KBM-7 (cell line): ENCODE measurements around the gene THBS3.
"Not testable (repeated sequence)": the region's sequence is repeated elsewhere in the genome, so short reads cannot be mapped to it uniquely, and the experiment has no call there.

Source experiments
- DNase-seq: peaks from one replicate; pipeline ENCODE4 v3.0.0-alpha.2; 2015
- in situ Hi-C: fragments of 300-500 bp; cut with MboI; formaldehyde crosslinking; loops from 2 replicates; pipeline ENCODE4 v1.14.3; 2020; ENCODE audit warnings: low sequenced_read_pairs, low pct_unique_long_range_greater_than_20kb, mixed read lengths

The THBS3 gene

DNA sequence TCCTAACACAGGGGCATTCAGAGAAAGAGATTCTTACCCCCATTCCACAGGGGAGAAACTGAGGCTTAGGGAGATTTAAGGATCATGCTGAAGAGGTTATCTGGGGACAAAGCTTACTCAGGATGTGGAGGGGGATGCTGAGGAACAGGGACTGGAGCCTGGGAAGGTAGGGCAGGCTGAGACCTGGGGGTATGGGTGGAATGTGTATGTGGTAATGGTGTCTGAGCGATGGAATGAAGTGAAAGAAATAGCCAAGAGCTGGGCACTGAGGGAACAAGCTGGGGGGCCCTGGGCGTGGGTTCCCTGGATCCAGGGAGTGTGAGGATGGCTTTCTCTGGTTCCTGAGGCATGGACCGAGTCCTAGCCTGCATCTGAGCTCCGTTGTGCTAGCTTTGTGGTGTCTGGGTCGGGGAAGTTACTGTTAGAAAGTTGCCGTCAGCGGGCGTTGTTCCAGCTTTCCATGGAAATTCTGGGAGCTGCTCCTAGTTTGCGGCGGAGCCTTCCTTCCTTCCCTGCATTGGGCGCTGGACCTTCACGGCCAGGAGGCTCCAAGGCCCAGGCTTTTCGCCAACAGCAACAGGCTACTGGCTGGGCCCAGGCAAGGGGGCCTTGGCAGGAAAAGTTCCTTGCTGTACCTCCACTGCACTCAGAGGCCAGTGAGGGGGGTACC is 3.8 kb upstream of the THBS3 start:
- DNase-seq, in situ Hi-C loops: not testable (repeated sequence)

DNA sequence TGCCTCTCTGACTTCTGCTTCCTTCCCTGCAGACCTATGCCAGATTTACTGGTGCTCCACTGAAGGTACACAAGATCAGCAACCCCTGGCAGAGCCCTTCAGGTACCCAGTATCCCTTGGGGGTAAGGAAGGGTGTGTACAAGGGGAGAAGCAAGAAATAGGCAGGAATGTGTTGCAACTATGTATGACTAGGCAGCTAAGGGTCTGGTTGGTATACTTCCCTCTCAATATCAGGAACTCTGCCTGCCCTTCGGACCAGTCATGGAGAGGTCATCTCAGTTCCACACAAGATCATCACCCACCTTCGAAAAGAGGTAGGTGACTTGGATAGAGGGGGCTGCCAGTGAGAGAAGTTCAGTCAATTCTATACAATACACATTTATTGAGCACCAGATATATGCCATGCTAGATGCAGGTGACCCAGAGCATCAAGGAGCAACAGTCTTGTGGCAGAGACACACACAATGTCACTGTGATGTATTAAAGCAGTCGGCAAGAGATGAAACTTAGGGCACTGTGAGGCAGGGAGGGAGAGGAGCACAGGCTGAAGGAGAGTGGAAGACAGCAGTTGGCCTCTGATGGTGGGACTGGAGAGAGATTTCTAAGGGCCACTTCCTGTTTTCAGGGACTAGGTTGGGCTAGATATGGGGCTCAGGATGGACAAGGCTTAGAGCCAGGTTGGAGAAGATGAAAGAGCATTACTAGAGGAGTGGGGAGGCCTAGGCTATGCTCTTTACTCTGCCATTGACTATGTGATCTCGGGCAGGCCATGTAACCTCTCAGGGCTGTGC is 2.8 kb upstream of the THBS3 start:
- in situ Hi-C loops, result no loop called here
- DNase-seq, result no peak

DNA sequence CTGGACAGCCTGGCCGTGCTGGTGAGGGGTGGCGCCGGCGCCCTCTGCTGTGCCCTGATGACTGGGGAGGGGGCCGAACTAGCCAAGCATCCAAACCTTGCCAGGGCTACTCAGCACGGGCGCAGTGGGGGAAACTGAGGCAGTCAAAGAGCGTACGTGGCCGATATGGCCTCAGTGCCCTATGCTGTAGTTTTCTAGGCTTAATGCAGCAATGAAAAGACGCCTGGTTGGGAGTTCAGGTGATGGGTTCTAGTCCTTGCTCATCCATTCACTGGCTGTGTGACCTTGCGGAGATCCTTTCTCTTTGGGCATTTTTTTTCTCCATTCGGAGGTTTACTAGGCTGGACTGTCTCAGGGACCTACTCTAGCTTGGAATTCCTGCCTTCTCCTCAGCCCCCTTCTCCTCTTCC is 1.6 kb upstream of the THBS3 start:
- in situ Hi-C loops, result no loop called here
- DNase-seq, result no peak

DNA sequence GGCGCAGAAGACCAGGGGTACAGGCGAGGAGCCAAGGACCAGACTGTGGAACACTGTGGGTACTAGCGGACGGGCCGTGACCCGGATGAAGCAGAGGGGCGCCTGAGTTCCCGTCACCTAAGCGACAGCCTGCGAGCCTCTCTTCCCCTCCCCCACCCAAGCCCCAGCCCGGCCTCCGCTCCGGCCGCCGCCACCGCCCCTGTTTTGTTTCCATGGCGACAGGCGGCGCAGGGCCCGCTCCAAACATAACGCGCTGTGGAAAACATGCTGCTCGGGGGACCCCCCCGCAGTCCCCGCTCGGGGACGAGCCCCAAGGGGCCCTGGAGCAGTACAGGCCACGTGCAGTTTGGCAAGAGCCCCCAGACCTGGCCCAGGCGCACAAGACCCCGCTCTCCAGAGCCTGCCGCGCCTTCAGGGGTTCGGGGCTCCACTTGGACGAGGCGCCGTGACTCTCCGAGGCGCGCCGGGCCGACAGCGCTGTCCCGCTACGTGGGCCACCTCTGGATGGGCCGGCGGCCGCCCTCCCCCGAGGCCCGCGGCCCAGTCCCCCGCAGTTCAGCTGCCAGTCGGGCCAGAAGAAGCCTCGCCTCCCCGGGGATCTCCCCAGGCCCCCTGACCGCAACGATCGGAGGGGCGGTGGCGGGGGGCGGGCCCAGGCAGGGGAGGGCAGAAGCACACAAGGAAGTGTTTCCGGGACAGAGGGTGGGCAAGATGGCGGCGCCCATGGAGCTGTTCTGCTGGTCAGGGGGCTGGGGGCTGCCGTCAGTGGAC is 1.0 kb upstream of the THBS3 start, which contains the start of gene MTX1:
Gene MTX1, plus strand, starts transcription at position 155 of the 771 bp plus-strand sequence. Its CDS starts 110 bp downstream, at position 265.
- in situ Hi-C loops, result no loop called here

DNA sequence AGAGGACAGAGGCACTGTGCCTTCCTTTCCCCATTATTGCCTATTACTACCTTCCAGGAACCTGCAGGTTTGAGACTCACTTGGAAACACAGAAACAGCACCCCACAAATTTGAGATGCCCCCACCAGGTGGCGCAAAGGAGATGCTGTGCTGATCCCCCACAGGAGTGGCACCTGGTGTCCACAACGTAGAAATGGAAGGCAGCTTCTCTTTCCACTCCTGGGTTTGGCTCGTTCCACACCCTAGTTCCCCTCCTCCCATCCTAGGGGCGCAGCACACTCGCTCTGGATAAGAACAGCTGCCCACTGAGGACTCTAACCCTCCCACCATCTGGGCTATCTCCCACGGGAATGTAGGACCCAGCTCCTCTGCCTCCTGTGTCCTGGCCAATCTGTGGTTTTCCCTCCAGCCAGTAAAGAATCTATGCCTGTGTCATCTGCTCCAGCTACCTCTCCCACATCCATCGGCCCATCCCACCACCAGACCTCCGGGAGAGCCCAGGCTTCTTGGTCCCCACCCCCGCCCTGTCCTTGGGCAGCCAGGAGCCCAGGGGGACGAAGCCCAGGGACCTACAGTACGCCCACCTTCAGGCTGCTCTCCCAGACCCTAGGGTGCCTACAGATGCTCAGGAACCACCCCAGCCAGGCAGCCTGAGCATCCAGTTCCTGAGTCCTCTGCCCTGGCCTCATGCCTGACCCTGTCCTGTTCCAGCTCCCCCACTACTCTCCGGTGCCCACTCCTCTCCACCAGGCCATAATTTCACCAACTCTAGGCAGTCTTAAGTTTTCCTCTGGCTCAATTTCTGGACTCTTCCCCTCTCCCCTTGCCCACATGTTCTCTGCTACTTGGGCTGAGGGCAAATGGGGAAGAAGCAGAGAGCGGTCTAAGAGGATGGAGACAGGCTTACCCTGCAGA is 549 bp downstream of the THBS3 start:
- DNase-seq, result peak; percentile 92
- in situ Hi-C loops, result no loop called here

More for the DNA sequence above, 1.0 kb upstream of the THBS3 start, which contains the start of gene MTX1:
- peak; percentile 74 for DNase-seq

DNA sequence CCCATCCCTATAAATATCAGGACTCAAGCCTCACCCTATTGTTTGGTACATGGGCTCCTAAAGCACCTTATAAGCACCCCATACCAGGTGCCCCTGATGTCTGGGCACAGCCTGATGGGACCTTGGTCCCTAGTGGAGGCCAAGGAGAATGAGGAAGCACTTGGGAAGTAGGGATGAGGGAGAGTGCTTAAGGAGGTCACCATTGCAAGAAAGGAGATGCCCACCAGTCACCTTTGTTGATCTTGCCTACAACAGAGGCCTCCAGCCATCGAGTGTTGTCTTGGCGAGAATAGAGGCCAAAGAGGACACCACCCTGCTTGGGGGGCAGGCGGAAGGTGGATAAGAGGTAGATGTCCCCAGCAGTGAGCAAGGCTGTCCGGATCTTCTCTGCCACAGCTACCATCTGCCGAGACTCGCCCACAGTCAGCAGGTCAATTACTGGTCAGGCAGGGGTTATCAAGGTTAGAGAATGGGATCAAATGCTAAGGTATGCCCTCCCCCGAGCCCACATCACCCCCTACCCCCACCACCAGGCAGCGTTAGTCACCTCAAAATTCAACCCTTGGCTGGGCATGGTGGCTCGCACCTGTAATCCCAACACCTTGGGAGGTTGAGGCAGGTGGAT is 1.6 kb downstream of the THBS3 start:
- in situ Hi-C loops, result no loop called here
- DNase-seq, result no peak

DNA sequence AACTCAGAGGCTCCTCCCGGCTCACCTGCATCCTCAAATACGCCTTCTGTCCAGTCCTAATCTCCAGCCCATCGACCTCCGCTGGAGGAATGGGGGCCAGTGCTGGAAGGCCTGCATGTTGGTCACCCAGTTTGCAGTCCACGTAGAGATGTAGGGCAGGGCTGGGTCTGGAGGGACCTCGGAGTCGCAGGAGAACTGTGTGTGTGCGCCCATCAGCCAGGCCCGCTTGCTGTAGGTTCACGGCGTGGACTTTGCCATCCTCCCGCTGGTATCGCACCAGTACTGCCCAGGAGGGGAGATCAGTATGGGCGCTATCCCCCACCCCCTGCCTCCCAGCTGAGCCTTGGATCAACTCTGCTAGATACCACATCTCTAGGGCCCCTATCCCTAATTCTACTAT is 2.7 kb downstream of the THBS3 start:
- in situ Hi-C loops, result no loop called here
- no peak for DNase-seq

DNA sequence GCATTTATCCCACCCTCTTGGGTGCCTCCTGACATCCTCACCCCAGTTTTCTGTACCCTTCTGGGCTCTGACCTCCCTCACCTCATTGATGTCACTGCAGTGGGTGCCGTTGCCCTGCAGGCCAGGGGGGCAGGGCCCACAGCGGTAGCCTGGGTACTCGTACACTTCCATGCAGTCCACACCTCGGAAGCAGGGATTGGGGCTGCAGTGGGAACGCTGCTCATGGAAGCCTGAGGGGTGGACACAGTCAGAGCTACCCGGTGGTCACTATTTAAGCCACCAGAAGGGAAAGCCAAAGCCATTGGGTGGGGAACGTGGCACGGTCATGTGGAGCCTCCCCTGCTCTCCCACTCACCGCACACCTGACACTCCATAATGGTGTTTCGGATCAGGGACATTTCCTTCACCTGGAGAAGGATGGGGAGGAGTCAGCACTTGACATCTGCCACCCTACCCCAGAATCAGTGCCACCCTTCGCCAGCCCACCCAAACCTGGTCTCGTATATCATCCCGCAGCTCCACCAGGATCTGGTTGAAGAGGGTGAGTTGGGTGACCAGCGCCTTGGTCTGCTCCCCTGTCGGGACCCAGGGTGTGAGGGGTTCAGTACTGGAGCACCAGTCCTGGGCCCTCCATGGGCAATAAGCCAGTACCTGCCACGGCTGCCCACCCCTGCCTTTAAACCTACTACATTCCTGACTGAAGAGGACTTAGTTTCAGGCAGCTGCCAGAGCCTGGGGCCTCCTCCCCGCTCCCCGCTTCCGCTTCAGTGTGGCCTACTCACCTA is 4.8 kb downstream of the THBS3 start:
- in situ Hi-C loops, result no loop called here
- DNase-seq, result no peak

DNA sequence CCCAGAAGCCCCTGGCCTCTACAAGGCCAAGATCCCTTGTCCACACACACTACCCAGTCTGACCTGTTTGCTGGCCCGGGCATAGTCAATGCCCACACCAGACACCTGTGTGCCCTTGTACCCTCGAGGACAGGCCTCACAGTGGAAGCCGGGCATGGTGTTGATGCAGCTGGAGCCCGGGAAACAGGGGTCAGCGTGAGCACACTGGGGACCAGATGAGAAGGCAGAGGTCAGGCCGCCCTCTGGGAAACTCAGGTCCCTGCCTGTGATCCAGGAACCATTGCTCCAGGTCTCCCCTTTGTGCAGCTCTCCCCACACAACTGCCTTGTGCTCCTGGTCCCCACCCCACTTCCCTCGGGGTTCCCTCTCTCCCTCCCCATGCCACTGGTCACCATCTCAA is 5.5 kb downstream of the THBS3 start:
- in situ Hi-C loops, result no loop called here

DNA sequence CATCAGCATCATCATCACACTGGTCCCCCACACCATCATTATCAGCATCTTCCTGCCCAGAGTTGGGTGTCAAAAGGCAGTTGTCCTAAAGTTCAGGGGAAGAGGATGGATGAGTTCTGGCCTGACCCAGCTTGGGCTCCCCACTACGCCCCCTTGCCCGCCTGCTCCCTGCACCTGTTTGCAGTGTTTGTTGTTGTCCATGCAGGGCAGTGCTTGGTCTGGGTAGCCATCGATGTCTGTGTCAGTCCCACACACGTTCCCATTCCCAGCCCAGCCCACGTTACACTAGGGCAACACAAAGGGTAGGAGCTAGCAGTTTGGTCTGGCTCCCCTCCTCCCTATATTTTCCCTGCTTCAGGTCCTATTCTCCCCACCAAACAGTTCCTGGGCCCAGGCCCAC is 6.8 kb downstream of the THBS3 start:
- in situ Hi-C loops, result no loop called here
- DNase-seq, result no peak

More for the DNA sequence above, 5.5 kb downstream of the THBS3 start:
- DNase-seq, result no peak

DNA sequence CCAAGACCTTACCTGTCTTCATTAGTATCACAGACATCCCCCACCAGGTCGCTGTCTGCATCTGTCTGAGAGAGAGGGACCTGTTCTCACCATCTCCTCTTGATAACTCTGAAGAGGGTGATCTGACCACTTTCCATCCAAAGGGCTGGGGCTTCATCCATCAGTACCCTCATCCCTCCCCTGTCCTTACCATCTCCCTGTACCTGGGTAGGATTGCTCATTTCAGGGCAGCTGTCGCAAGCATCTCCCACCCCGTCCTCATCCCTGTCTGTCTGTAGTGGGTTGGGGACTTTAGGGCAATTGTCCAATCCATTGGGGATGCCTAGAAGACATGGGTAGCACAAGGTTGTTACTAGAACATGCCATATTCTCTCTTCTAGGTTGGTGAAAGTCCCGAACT is 7.9 kb downstream of the THBS3 start:
- in situ Hi-C loops, result no loop called here

DNA sequence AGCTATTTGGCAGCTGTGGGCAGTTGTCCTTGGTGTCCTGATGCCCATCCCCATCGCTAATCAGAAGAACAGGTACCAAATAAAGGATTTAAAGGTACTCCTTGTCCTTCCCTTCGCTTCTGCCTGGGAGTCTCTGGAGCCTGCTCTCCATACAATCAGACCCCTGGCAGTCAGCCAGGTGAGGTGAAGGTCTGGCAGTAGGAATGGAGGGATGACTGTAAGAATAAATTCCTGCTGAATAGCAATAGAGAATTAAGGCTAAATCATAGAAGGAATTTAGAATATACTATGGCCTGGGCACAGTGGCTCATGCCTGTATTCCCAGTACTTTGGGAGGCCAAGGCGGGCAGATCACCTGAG is 9.2 kb downstream of the THBS3 start:
- in situ Hi-C loops, result no loop called here
- no peak for DNase-seq

More for the DNA sequence above, 7.9 kb downstream of the THBS3 start:
- DNase-seq, result no peak

DNA sequence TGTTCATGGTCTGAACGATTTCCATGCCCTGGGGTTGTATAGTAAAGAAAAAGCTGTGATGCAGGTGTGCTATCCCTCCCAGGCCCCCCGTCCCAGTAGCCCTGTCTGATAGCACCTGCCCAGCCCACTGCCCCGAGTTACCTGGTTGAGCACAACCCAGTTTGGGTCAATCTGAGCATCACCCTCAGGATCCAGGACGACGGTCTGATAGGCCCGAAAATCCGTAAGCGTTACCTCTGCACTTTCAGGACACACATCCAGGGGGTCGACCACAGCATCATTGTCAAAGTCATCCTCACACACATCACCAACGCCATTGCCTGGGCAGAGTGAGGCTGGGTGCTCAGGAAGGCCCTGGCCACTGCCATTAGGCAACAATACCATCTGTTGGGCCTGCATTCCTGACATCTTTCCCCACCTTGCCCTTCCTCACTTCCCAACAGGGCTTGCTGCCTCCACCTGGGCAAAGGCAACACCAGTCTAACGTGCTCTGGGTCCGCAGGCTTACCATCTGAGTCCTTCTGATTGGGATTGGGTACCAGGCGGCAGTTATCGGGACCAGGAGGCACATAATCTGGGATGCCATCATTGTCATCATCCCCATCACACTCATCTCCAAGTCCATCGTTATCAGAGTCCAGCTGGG is 9.7 kb downstream of the THBS3 start:
- in situ Hi-C loops, result no loop called here
- no peak for DNase-seq

DNA sequence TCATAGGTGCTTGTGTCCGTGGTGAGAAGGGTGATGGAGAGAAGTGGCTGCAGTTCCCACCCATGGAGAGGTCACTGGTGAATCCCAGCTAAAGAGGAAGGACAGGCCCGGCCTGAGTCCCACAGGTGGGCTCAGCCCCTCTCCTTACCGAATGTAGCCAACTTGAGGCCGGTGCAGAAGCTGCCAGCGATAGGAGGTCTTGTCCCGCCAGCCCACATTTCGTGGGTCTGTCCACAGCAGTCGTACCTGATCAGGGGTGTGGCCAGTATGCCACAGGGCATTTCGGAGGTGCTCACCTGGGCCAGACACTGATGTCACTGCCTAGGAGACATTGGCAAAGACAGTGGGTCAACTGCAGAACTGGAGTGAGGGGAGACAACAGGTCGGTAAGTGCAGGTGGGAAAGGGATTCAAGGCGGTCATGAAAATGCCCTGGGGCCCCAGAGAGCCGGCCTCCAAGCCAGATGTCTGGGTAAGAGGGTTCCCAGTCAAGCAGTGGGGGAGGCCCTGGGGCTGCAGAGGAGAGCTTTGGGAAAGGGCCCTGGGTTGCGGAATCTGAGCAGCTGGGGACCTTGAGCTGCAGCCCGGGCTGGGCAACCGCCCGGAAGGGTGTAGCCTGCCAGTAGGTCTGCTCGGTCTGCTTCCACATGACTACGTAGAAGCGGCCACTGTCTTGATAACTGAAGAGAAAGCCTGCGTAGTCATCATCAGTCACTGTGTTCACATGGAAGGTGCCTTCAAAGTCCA is 10.6 kb downstream of the THBS3 start:
- DNase-seq, result no peak
- in situ Hi-C loops, result no loop called here

DNA sequence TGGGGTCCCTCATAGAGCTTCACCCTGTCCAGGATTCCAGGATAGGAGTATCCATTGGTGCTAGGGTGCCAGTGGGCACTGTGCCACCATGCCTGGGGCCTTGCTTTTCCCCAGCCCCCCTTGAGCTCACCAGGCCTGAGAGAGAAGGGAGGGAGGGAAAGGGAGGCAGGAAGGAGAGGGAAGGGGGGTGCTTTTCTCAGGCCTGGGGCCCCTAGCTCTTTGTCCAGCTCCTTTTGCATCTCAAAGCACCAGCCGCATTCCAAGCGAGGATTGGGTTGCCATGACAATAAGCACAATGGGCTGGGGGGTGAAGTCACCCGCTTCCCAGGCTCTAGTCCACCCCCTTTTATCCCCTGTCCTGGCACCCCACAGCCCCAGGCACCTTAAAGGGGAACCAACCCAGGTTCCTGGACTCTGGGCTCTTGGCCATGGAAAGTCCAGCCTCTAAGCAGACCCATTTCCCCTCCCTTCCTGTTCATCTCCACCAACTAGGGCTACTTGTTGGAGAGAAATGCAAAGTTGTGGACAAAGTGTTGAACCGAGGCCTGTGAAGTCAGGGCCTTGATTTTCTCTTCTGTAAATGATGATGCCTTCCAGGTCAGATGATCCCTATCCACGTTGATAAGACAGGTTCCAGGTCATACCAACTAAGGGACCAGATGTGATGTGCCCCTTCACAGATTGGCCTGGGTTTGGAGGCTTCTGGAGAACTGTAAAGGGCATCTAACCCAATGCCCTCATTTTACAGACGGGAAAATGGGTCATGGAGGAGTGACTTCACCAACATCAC is 11.4 kb downstream of the THBS3 start:
- in situ Hi-C loops, result no loop called here

More for the DNA sequence above, 11.4 kb downstream of the THBS3 start:
- DNase-seq, result no peak
